WTC11 (cell line): Measurements from ENCODE around the gene C12orf43. TPM values are rescaled to one million over a fixed set of nuclear protein-coding genes. Genes with fewer than 3 reads are reported as not detected.

ENCODE experiments used
- ATAC-seq: fragments of 200-7000 bp; cut with Tn5 transposase; 2 replicates; pipeline ENCODE4 v1.10.0; 2021; ENCODE audit warnings: mild to moderate bottlenecking, moderate library complexity
- CTCF ChIA-PET: fragments of 300-600 bp; sonication (Branson Sonifier 250); formaldehyde crosslinking; loops from one replicate; lab custom pipeline; 2021; ENCODE audit warnings: antibody characterized with exemption; lab: Charles Lee
- POLR2A ChIA-PET: fragments of 350-600 bp; sonication (Branson Sonifier 250); formaldehyde crosslinking; loops from one replicate; lab custom pipeline; 2021; ENCODE audit warnings: antibody characterized with exemption; lab: Charles Lee
- DNase-seq: peaks from one replicate; pipeline ENCODE4 v3.0.0; 2021; ENCODE audit warnings: low spot score
- H3K27ac Mint-ChIP-seq: 2 replicates; pipeline ENCODE4 v1.8.0; 2021; ENCODE audit warnings: mixed read lengths
- H3K27me3 Mint-ChIP-seq: 2 replicates; pipeline ENCODE4 v1.8.0; 2021; ENCODE audit warnings: low read depth, mild to moderate bottlenecking, moderate library complexity, mixed read lengths
- H3K36me3 Mint-ChIP-seq: 2 replicates; pipeline ENCODE4 v1.8.0; 2021; ENCODE audit warnings: mixed read lengths
- H3K4me1 Mint-ChIP-seq: 2 replicates; pipeline ENCODE4 v1.8.0; 2022; ENCODE audit warnings: mixed read lengths
- H3K4me3 Mint-ChIP-seq: 2 replicates; pipeline ENCODE4 v1.8.0; 2021; ENCODE audit warnings: mild to moderate bottlenecking, moderate library complexity, mixed read lengths
- H3K9me3 Mint-ChIP-seq: 2 replicates; pipeline ENCODE4 v1.8.0; 2021; ENCODE audit warnings: mixed read lengths
- ATF1 ChIP-seq: sonication (generic); formaldehyde crosslinking; IDR thresholded peaks from 2 replicates; pipeline ENCODE4 v1.8.1; 2023; ENCODE audit warnings: mild to moderate bottlenecking, moderate library complexity, missing genetic modification reagents
- CBFB ChIP-seq: sonication (generic); formaldehyde crosslinking; IDR thresholded peaks from 2 replicates; pipeline ENCODE4 v1.8.1; 2022; ENCODE audit warnings: mild to moderate bottlenecking, low read depth, missing genetic modification reagents
- ESRRA ChIP-seq: sonication (generic); formaldehyde crosslinking; IDR thresholded peaks from 2 replicates; pipeline ENCODE4 v1.8.1; 2022; ENCODE audit warnings: mild to moderate bottlenecking, missing genetic modification reagents, borderline replicate concordance
- NR1H2 ChIP-seq: sonication (generic); formaldehyde crosslinking; IDR thresholded peaks from 2 replicates; pipeline ENCODE4 v1.9.0; 2021; ENCODE audit warnings: mild to moderate bottlenecking, moderate library complexity, missing genetic modification reagents
- SMAD3 ChIP-seq: sonication (generic); formaldehyde crosslinking; IDR thresholded peaks from 2 replicates; pipeline ENCODE4 v1.8.0; 2022; ENCODE audit warnings: missing genetic modification reagents, mild to moderate bottlenecking, borderline replicate concordance
- TEAD4 ChIP-seq: sonication (generic); formaldehyde crosslinking; IDR thresholded peaks from 2 replicates; pipeline ENCODE4 v1.8.0; 2022; ENCODE audit warnings: mild to moderate bottlenecking, missing genetic modification reagents
- ZNF121 ChIP-seq: sonication (generic); formaldehyde crosslinking; IDR thresholded peaks from 2 replicates; pipeline ENCODE4 v1.8.0; 2023; ENCODE audit warnings: missing genetic modification reagents
- ZNF263 ChIP-seq: sonication (generic); formaldehyde crosslinking; IDR thresholded peaks from 2 replicates; pipeline ENCODE4 v1.8.1; 2022; ENCODE audit warnings: low read depth, mild to moderate bottlenecking, moderate library complexity, missing genetic modification reagents
- ZNF423 ChIP-seq: fragments of 250-450 bp; sonication (Bioruptor Pico); IDR thresholded peaks from 2 replicates; pipeline ENCODE4 v2.1.2; 2022; ENCODE audit warnings: mild to moderate bottlenecking, moderate library complexity
- total RNA-seq: library from RNA; stranded (reverse); gene quantifications from 3 replicates; pipeline ENCODE4 v1.2.3, GENCODE V29; 2021
- TF ChIP-seq, protein P1 (sequence below): sonication (generic); formaldehyde crosslinking; IDR thresholded peaks from 2 replicates; pipeline ENCODE4 v1.8.1; 2022; ENCODE audit warnings: low read depth, mild to moderate bottlenecking, moderate library complexity, missing genetic modification reagents, borderline replicate concordance
- TF ChIP-seq, protein P2 (sequence below): sonication (generic); formaldehyde crosslinking; conservative IDR thresholded peaks from 2 replicates; pipeline ENCODE4 v1.8.1; 2023; ENCODE audit warnings: mild to moderate bottlenecking, low read depth, missing genetic modification reagents, moderate library complexity
- TF ChIP-seq, protein P3 (sequence below): sonication (generic); formaldehyde crosslinking; IDR thresholded peaks from 2 replicates; pipeline ENCODE4 v1.8.1; 2022; ENCODE audit warnings: mild to moderate bottlenecking, moderate library complexity, missing genetic modification reagents
- TF ChIP-seq, protein P4 (sequence below): fragments of 250-450 bp; sonication (Bioruptor Pico); conservative IDR thresholded peaks from 2 replicates; pipeline ENCODE4 v1.9.0; 2021; ENCODE audit warnings: mild to moderate bottlenecking
- TF ChIP-seq, protein P5 (sequence below): sonication (generic); formaldehyde crosslinking; IDR thresholded peaks from 2 replicates; pipeline ENCODE4 v1.8.0; 2022; ENCODE audit warnings: missing genetic modification reagents
- TF ChIP-seq, protein P6 (sequence below): sonication (generic); formaldehyde crosslinking; IDR thresholded peaks from 2 replicates; pipeline ENCODE4 v1.8.0; 2023; ENCODE audit warnings: missing genetic modification reagents, mild to moderate bottlenecking, borderline replicate concordance
- TF ChIP-seq, protein P7 (sequence below): sonication (generic); formaldehyde crosslinking; IDR thresholded peaks from 2 replicates; pipeline ENCODE4 v1.8.1; 2023; ENCODE audit warnings: mild to moderate bottlenecking, missing genetic modification reagents, moderate library complexity

Gene C12orf43
- total RNA-seq, 1 experiment from 2014 or later = 20.7 TPM

DNA sequence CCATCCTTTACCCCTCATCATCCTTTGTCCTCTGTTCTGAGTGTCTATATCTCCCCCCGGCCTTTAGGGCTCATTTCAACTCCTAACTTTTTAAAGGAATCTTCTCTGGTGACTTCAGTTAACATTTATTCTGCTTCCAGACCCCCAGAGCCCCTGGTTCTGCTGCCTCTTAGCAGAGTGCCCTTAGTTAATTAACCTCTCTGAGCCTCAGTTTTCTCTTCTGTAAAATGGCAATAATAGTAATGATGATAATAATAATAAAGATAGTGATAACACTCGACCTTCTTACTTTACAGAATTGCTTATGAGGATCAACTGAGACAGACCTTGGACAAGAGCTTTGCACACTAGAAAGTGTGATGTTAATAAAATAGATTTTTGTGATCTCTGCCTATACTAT is 6.4 kb upstream of the C12orf43 start:
- no peaks in the 10 kb centered on the region for H3K4me1 Mint-ChIP-seq
- no peak overlapping the region for H3K27ac Mint-ChIP-seq
- no peaks in the 10 kb centered on the region for H3K36me3 Mint-ChIP-seq
- H3K4me3 Mint-ChIP-seq = no peak overlapping the region
- ATAC-seq (no peak), DNase-seq (no peak)
- POLR2A ChIA-PET = no interaction called here
- TF ChIP-seq, protein P1, sequence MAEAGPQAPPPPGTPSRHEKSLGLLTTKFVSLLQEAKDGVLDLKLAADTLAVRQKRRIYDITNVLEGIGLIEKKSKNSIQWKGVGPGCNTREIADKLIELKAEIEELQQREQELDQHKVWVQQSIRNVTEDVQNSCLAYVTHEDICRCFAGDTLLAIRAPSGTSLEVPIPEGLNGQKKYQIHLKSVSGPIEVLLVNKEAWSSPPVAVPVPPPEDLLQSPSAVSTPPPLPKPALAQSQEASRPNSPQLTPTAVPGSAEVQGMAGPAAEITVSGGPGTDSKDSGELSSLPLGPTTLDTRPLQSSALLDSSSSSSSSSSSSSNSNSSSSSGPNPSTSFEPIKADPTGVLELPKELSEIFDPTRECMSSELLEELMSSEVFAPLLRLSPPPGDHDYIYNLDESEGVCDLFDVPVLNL (CRISPR knock-in tag) = no peak
- TF ChIP-seq, protein P2, sequence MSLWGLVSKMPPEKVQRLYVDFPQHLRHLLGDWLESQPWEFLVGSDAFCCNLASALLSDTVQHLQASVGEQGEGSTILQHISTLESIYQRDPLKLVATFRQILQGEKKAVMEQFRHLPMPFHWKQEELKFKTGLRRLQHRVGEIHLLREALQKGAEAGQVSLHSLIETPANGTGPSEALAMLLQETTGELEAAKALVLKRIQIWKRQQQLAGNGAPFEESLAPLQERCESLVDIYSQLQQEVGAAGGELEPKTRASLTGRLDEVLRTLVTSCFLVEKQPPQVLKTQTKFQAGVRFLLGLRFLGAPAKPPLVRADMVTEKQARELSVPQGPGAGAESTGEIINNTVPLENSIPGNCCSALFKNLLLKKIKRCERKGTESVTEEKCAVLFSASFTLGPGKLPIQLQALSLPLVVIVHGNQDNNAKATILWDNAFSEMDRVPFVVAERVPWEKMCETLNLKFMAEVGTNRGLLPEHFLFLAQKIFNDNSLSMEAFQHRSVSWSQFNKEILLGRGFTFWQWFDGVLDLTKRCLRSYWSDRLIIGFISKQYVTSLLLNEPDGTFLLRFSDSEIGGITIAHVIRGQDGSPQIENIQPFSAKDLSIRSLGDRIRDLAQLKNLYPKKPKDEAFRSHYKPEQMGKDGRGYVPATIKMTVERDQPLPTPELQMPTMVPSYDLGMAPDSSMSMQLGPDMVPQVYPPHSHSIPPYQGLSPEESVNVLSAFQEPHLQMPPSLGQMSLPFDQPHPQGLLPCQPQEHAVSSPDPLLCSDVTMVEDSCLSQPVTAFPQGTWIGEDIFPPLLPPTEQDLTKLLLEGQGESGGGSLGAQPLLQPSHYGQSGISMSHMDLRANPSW (CRISPR knock-in tag) = no peak
- TF ChIP-seq ZNF423 (CRISPR knock-in tag) (no peak), NR1H2 (CRISPR knock-in tag) (no peak), ZNF263 (no peak), ZNF121 (CRISPR knock-in tag) (no peak), TEAD4 (CRISPR knock-in tag) (no peak), ATF1 (CRISPR knock-in tag) (no peak), CBFB (CRISPR knock-in tag) (no peak), ESRRA (CRISPR knock-in tag) (no peak), SMAD3 (CRISPR knock-in tag) (no peak)
- TF ChIP-seq, protein P3, sequence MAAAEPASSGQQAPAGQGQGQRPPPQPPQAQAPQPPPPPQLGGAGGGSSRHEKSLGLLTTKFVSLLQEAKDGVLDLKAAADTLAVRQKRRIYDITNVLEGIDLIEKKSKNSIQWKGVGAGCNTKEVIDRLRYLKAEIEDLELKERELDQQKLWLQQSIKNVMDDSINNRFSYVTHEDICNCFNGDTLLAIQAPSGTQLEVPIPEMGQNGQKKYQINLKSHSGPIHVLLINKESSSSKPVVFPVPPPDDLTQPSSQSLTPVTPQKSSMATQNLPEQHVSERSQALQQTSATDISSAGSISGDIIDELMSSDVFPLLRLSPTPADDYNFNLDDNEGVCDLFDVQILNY = no peak
- TF ChIP-seq, protein P4, sequence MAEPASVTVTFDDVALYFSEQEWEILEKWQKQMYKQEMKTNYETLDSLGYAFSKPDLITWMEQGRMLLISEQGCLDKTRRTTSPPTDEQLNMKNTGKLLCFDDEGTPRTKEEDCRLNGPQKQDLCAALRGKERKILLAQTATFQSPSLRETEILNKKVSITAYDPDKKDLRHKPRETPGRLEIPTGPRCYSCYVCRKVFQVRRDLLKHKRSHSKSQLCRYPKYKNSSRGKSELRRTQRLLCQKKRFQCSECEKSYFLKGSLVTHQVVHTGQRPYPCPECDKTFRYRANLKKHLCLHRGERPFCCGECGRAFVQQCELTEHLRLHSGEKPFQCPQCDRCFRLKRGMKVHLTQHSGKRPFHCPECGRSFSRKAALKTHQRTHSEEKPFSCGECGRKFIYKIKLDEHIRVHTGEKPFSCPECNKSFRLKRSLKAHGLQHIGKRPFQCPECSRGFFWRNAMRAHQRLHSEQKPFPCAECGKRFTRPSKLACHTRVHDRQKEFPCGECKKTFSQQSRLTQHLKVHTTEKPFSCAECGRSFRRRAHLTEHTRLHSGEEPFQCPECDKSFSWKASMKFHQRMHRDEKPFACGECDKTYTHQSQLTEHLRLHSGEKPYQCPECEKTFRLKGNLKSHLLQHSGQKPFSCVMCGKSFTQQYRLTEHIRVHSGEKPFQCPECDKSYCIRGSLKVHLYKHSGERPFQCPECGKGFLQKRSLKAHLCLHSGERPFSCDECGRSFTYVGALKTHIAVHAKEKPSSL (CRISPR knock-in tag) = no peak
- TF ChIP-seq, protein P5, sequence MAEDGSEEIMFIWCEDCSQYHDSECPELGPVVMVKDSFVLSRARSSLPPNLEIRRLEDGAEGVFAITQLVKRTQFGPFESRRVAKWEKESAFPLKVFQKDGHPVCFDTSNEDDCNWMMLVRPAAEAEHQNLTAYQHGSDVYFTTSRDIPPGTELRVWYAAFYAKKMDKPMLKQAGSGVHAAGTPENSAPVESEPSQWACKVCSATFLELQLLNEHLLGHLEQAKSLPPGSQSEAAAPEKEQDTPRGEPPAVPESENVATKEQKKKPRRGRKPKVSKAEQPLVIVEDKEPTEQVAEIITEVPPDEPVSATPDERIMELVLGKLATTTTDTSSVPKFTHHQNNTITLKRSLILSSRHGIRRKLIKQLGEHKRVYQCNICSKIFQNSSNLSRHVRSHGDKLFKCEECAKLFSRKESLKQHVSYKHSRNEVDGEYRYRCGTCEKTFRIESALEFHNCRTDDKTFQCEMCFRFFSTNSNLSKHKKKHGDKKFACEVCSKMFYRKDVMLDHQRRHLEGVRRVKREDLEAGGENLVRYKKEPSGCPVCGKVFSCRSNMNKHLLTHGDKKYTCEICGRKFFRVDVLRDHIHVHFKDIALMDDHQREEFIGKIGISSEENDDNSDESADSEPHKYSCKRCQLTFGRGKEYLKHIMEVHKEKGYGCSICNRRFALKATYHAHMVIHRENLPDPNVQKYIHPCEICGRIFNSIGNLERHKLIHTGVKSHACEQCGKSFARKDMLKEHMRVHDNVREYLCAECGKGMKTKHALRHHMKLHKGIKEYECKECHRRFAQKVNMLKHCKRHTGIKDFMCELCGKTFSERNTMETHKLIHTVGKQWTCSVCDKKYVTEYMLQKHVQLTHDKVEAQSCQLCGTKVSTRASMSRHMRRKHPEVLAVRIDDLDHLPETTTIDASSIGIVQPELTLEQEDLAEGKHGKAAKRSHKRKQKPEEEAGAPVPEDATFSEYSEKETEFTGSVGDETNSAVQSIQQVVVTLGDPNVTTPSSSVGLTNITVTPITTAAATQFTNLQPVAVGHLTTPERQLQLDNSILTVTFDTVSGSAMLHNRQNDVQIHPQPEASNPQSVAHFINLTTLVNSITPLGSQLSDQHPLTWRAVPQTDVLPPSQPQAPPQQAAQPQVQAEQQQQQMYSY (CRISPR knock-in tag) = no peak
- TF ChIP-seq, protein P6, sequence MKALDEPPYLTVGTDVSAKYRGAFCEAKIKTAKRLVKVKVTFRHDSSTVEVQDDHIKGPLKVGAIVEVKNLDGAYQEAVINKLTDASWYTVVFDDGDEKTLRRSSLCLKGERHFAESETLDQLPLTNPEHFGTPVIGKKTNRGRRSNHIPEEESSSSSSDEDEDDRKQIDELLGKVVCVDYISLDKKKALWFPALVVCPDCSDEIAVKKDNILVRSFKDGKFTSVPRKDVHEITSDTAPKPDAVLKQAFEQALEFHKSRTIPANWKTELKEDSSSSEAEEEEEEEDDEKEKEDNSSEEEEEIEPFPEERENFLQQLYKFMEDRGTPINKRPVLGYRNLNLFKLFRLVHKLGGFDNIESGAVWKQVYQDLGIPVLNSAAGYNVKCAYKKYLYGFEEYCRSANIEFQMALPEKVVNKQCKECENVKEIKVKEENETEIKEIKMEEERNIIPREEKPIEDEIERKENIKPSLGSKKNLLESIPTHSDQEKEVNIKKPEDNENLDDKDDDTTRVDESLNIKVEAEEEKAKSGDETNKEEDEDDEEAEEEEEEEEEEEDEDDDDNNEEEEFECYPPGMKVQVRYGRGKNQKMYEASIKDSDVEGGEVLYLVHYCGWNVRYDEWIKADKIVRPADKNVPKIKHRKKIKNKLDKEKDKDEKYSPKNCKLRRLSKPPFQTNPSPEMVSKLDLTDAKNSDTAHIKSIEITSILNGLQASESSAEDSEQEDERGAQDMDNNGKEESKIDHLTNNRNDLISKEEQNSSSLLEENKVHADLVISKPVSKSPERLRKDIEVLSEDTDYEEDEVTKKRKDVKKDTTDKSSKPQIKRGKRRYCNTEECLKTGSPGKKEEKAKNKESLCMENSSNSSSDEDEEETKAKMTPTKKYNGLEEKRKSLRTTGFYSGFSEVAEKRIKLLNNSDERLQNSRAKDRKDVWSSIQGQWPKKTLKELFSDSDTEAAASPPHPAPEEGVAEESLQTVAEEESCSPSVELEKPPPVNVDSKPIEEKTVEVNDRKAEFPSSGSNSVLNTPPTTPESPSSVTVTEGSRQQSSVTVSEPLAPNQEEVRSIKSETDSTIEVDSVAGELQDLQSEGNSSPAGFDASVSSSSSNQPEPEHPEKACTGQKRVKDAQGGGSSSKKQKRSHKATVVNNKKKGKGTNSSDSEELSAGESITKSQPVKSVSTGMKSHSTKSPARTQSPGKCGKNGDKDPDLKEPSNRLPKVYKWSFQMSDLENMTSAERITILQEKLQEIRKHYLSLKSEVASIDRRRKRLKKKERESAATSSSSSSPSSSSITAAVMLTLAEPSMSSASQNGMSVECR = no peak
- TF ChIP-seq, protein P7, sequence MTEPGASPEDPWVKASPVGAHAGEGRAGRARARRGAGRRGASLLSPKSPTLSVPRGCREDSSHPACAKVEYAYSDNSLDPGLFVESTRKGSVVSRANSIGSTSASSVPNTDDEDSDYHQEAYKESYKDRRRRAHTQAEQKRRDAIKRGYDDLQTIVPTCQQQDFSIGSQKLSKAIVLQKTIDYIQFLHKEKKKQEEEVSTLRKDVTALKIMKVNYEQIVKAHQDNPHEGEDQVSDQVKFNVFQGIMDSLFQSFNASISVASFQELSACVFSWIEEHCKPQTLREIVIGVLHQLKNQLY (CRISPR knock-in tag) = no peak
- no peaks in the 10 kb centered on the region for H3K9me3 Mint-ChIP-seq
- no peaks in the 10 kb centered on the region; the same call in 1 of the 2 replicates for H3K27me3 Mint-ChIP-seq
- CTCF ChIA-PET = no interaction called here
